Measurements from ENCODE around the gene CAMTA1. TPM values are rescaled to one million over a fixed set of nuclear protein-coding genes. Genes with fewer than 3 reads are reported as not detected.

Gene CAMTA1
- total RNA-seq, 4 donors from 2014 or later, result 45.3 to 68.9 (median 62.0) TPM

DNA sequence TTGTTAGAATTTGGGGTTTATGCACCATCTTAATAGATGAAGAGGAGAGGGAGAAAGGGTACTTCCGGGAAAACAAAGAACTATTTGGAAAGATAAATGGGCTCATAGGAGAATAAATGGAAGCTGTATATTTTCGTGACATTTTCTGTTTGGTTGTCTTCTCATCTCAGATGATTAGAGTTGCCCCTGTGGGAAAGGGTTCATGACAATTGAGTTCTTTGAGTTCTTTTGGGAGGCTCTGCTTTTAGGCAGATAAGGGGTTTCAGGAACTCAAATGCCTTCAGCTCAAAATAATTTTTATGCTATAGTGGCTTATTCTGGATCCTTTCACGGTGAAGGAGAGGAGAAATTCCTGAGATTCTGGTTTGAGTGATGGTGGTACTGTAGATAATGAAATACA lies 63.6 kb downstream of the CAMTA1 start:
- DNase-seq (ENCODE audit: low spot score) (no peak), ATAC-seq (ENCODE audit: low FRiP score) (no peak)
- no peak for TF ChIP-seq CTCF (IDR thresholded peaks at IDR 0.05)

DNA sequence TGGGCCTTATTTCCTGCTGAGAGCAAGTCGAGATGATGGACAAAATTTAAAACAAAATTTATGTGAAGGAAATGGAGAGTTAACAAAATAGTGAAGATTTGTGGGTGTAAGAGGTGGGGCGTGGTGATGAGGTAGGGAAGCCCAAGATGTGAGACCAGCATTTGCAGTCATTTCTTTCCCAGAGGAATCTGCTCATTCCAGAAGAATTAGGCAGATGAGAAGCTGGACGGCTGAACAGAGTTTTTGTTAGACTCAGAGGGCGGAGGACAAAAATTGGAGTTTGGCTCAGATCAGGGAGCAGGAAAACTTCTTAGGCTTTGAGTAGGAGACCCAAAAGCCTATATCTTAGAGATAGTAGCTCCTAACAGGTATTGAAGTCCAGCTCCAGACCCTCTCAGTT lies 65.3 kb downstream of the CAMTA1 start:
- TF ChIP-seq CTCF (IDR thresholded peaks at IDR 0.05), result no peak
- ATAC-seq (ENCODE audit: low FRiP score), result no peak
- DNase-seq (ENCODE audit: low spot score), result no peak

DNA sequence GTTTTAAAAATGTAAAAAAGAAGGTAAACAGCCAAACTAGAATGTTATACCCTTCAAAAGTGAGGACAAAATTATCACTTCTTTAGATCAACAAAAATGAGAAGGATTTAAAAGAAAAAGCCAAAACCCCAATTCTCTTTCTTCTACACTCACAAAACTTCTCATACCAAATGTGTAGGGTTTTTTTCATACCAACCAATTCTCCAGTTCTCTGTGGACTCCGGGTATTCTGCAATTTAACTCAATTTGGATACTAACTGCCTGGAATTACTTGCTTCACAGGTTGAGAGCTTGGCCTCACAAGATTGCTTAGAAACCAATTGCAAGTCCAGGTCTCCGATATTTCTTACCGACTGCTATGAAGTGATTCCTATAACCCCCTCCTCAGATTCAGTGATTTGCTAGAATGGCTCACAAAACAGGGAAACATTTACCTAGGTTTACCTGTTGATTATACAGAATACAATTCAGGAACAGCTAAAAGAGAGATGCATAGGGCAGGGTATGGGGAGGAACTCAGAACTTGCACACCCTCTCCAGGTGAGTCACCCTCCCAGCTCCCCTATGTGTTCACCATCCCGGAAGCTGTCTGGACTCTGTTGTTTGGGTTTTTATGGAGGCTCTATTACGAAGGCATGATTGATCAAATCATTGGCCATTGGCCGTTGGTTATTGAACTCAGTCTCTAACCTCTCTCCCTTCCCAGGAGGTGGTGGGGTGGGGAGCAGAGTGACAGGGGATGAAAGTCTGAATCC lies 67.1 kb downstream of the CAMTA1 start:
- no peak for TF ChIP-seq CTCF (IDR thresholded peaks at IDR 0.05)
- DNase-seq (ENCODE audit: low spot score) (no peak), ATAC-seq (ENCODE audit: low FRiP score) (no peak)

GRCh38 chr1:6854166-6854565 lies 68.9 kb downstream of the CAMTA1 start:
- no peak for TF ChIP-seq CTCF (IDR thresholded peaks at IDR 0.05)
- ATAC-seq (ENCODE audit: low FRiP score), result no peak

DNA sequence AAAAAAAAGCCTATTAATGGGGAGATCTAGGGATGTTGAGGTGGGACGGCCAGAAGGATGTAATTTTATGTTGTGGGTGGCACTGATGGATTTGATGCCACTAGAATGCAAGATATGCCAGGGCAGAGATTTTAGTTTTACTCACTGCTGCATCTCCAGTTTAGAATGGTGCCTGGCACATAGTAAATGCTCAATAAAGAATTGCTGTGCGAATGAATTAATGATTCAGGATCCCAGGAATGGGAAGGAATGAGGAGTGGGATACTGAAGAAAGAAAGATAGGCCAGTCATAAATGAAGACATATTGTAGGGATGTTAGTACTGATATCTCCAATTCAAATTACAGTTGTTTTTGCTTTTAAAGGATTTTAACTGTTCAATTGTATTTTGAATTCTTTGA lies 72.6 kb downstream of the CAMTA1 start:
- no peak for TF ChIP-seq CTCF (IDR thresholded peaks at IDR 0.05)
- ATAC-seq (ENCODE audit: low FRiP score), result no peak
- DNase-seq (ENCODE audit: low spot score), result no peak

More at GRCh38 chr1:6854166-6854565, 68.9 kb downstream of the CAMTA1 start:
- DNase-seq (ENCODE audit: low spot score), result no peak

GRCh38 chr1:6858596-6858995 lies 73.3 kb downstream of the CAMTA1 start:
- ATAC-seq (ENCODE audit: low FRiP score) (no peak), DNase-seq (ENCODE audit: low spot score) (no peak)
- no peak for TF ChIP-seq CTCF (IDR thresholded peaks at IDR 0.05)

Measured in omental fat pad (tissue), 4 donors.